ENCODE results near the gene OR6K6. TPM values are rescaled to one million over a fixed set of nuclear protein-coding genes. Genes with fewer than 3 reads are reported as not detected.

Gene OR6K6
- total RNA-seq, 4 donors from 2014 or later: not detected

GRCh38 chr1:158730453-158730852 lies 24.1 kb upstream of the OR6K6 start:
- Histone ChIP-seq H3K9me3 (no peaks in the 10 kb centered on the region), H3K27ac (no peak overlapping the region), H3K4me3 (no peak overlapping the region), H3K4me1 (no peaks in the 10 kb centered on the region), H3K27me3 (peaks cover 3% of the 10 kb centered on the region), H3K36me3 (no peaks in the 10 kb centered on the region)
- no peak for TF ChIP-seq CTCF (IDR thresholded peaks at IDR 0.05)
- TF ChIP-seq POLR2A (IDR thresholded peaks at IDR 0.05): no peak
- no peak for TF ChIP-seq EP300 (IDR thresholded peaks at IDR 0.05)
- TF ChIP-seq POLR2AphosphoS5 (IDR thresholded peaks at IDR 0.05): no peak
- WGBS: 61% methylated on average over 4 of the region's 4 CpGs
- no peak for DNase-seq (ENCODE audit: low spot score in 2 of 2)

GRCh38 chr1:158731707-158732106 lies 22.8 kb upstream of the OR6K6 start:
- WGBS: 75% methylated on average over 4 of the region's 4 CpGs
- no peak for DNase-seq (ENCODE audit: low spot score in 2 of 2)
- Histone ChIP-seq H3K4me1 (no peaks in the 10 kb centered on the region), H3K27ac (no peak overlapping the region), H3K36me3 (no peaks in the 10 kb centered on the region), H3K27me3 (peaks cover 3% of the 10 kb centered on the region), H3K4me3 (no peak overlapping the region), H3K9me3 (no peaks in the 10 kb centered on the region)
- TF ChIP-seq CTCF (IDR thresholded peaks at IDR 0.05): no peak
- no peak for TF ChIP-seq POLR2A (IDR thresholded peaks at IDR 0.05)
- no peak for TF ChIP-seq POLR2AphosphoS5 (IDR thresholded peaks at IDR 0.05)
- TF ChIP-seq EP300 (IDR thresholded peaks at IDR 0.05): no peak

- Histone ChIP-seq H3K27ac (no peak overlapping the region), H3K27me3 (peaks cover 3% of the 10 kb centered on the region), H3K9me3 (no peaks in the 10 kb centered on the region), H3K36me3 (no peaks in the 10 kb centered on the region), H3K4me1 (no peaks in the 10 kb centered on the region), H3K4me3 (no peak overlapping the region)
- DNase-seq (ENCODE audit: low spot score in 2 of 2): no peak
- TF ChIP-seq CTCF (IDR thresholded peaks at IDR 0.05): no peak
- TF ChIP-seq POLR2A (IDR thresholded peaks at IDR 0.05): no peak
- TF ChIP-seq POLR2AphosphoS5 (IDR thresholded peaks at IDR 0.05): no peak
- no peak for TF ChIP-seq EP300 (IDR thresholded peaks at IDR 0.05)
- WGBS: 55% methylated on average over 2 of the region's 2 CpGs
Measured at GRCh38 chr1:158732524-158732923, 22.0 kb upstream of the OR6K6 start.

GRCh38 chr1:158735848-158736247 lies 18.7 kb upstream of the OR6K6 start:
- TF ChIP-seq EP300 (IDR thresholded peaks at IDR 0.05) (no peak), POLR2A (IDR thresholded peaks at IDR 0.05) (no peak), CTCF (IDR thresholded peaks at IDR 0.05) (no peak), POLR2AphosphoS5 (IDR thresholded peaks at IDR 0.05) (no peak)
- DNase-seq (ENCODE audit: low spot score in 2 of 2): no peak
- no peaks in the 10 kb centered on the region for H3K9me3 ChIP-seq

GRCh38 chr1:158752155-158752712 lies 2.3 kb upstream of the OR6K6 start:
- H3K27me3 ChIP-seq: no peaks in the 10 kb centered on the region
- H3K4me1 ChIP-seq: no peaks in the 10 kb centered on the region
- no peak overlapping the region for H3K27ac ChIP-seq
- no peaks in the 10 kb centered on the region for H3K9me3 ChIP-seq
- no peaks in the 10 kb centered on the region for H3K36me3 ChIP-seq
- 93% methylated on average over 6 of the region's 9 CpGs for WGBS
- TF ChIP-seq POLR2AphosphoS5 (IDR thresholded peaks at IDR 0.05) (no peak), EP300 (IDR thresholded peaks at IDR 0.05) (no peak), CTCF (IDR thresholded peaks at IDR 0.05) (no peak), POLR2A (IDR thresholded peaks at IDR 0.05) (no peak)
- no peak overlapping the region for H3K4me3 ChIP-seq
- DNase-seq (ENCODE audit: low spot score in 2 of 2): no peak

More at GRCh38 chr1:158735848-158736247, 18.7 kb upstream of the OR6K6 start:
- no peaks in the 10 kb centered on the region for H3K4me1 ChIP-seq
- H3K36me3 ChIP-seq: no peaks in the 10 kb centered on the region
- no peak overlapping the region for H3K27ac ChIP-seq
- no peak overlapping the region for H3K4me3 ChIP-seq
- peaks cover 3% of the 10 kb centered on the region for H3K27me3 ChIP-seq

Data from suprapubic skin (tissue), 4 donors.